ENCODE results near the gene PLPP3.

The PLPP3 gene

DNA sequence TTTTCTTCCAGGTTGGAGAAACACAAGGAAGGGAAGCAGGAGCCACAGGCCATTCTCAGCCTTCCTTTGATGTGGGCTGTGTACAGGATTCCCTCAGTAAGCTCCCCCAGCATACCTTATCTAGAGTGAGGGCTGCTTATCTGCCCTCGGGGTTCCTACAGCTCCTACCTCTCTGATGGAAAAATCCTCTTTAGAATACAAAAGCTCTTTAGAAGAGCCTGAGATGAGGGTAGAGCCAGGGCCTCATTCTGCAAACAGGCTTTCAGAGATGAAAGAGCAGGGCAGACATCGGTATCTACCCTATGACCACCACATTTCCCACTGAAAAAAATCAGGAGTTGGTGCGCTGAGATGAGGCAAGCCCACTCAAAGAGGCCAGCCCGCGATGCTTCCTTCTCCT, 85.1 kb downstream of the PLPP3 start:
- no peak for DNase-seq

DNA sequence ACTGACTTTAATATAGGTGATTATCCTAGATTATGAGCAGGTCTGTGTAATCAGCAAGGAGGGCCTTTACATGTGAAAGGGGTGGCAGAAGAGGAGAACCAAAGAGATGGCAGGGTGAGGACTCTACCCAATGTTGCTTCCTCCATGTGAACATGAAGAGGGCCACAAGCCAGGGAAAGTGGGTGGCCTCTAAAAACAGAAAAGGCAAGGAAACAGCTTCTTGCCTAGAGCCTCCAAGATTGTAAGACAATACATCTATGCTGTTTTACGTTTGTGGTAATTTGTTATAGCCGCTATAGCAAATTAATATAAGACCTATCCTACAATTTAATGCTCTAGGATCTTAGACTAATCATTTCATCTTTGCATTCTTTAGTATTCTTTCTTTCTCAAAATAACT, 85.5 kb downstream of the PLPP3 start:
- DNase-seq, result no peak

DNA sequence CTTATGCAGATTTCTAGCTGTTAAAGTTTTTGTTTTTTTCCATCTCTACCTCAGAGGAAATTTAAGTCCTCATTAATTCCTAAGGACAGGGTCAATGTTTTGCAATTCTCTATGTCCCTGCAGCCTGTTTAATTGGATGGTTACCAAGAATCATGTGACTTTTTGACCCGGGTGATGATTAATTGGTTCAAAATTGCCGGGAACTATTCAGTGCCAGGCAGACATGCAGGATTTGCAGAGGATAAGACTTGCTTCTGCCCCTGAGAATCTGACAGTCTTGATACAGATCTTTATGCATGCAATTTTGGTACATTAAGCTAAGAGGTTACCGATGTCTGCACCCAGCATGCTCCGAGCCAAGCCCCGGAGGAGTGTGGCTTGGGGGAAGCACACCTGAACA, 87.9 kb downstream of the PLPP3 start:
- no peak for DNase-seq

DNA sequence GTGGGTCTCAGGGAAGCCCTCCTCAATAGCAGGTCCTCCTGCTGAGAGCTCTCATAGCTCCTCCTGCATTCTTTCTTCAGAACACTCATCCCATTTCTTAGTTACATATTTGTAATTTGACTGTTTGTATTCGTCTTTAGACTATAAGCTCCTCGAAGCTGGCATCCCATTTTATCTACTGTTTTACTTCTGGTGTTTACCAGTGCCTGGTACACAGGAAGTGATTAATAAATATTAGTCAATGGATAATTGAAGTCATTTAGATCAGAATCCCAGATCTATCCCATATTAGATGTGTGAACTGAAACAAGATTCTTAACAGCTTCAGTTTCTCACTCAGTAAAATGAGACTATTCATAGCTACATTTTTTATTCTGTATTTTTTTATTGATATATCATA, 88.7 kb downstream of the PLPP3 start:
- no peak for DNase-seq

DNA sequence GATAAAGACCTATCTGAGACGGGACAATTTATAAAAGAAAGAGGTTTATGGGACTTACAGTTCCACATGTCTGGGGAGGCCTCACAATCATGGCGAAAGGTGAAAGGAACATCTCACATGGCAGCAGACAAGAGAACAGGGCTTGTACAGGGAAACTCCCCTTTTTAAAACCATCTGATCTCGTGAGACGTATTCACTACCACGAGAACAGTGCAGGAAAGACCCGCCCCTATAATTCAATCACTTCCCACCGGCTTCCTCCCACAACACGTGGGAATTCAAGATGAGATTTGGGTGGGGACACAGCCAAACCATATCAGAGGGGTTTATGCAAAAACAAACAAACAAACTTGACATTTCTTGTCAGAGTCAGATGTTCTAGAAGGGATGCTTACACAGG, 89.7 kb downstream of the PLPP3 start:
- DNase-seq, result no peak

DNA sequence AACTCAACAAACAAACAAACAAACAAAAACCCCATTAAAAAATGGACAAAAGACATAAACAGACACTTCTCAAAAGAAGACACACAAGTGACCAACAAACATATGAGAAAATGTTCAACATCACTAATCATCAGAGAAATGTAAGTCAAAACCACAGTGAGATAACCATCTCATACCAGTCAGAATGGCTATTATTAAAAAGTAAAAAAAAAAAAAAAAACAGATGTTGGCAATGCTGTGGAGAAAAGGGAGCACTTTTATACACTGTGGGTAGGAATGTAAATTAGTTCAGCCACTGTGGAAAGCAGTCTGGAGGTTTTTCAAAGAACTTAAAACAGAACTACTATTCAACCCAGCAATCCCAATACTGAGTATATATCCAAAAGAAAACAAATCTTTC, 94.7 kb downstream of the PLPP3 start:
- no peak for DNase-seq

DNA sequence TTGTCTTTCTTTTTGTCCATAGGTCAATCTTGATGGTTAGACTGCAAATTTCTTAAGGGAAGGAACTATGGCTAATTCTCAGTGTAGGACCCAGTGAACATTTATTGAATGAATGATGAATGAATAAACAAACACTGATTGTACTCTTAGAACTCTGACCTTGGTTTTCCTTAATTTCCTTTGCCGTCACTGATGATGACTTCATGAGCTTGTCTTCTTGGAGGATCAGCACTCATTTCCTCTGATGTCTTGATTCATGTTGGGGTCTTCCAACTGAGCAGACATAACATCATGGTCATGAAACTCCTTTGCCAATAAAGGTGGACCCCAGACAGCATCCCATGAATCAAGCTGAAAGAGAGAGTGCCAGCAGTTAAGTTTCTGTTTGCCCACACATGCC, 96.3 kb downstream of the PLPP3 start:
- no peak for DNase-seq

DNA sequence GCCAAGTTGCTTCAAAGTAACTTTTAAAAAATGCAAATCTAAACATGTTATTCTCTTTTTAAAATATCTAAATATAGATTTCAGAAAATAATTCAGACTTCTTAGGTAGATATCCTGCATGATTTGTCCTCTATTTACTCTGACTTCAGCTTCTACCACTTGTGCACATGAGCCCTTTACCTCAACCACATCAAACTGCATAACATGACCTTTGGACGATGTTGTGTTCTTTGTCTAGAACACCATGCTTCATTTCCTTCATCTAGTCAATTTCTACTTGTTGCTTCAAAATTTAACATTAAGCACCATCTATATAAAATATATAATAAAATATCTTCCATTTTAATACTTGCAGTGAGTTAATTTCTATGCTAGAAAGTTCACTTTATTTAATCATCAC, 96.9 kb downstream of the PLPP3 start:
- DNase-seq, result no peak

DNA sequence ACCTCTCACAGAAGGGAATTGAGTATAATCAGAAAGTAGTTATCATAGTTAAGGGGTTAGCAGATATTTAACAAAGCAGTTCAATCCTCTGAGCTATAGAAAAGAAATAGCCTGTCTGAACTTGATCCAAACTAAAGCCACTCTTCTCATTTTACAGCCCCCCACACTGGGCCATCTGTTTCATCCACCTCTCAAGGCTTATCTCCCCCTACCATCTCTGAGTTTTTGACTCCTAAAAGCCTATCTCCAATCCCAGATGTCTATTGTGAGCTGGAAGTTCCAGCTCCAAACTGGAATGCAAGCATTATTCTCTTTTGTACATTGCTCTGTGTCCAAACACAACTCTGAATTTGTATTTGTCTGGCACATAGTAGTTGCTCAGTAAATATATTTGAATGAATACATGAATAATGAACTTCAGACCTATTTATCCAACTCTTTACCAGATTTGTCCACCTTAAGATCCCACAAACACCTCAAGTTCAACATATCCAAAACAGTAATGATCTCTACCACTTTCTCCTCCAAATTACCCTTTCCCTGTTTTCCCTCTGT, 98.1 kb downstream of the PLPP3 start:
- DNase-seq, result no peak

DNA sequence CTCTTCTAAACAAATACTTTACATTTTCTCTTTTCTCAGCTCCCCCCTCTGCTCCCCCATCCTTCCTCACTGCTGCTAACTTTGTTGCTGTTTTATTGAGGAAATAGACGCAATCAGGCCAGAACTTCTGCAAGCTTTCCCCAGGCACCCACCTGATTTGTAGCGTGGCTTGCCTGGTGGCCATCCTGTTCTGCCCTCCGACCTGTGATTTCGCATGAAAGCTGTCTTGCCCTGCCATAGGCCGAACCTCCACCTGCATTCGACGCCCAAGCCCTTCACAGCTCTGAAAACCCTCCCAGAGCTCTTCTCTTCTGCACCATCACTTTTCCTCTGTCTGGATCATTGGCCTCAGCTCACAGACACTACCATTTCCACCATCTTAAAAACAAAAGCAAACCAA, 100.6 kb downstream of the PLPP3 start:
- DNase-seq, result no peak

DNA sequence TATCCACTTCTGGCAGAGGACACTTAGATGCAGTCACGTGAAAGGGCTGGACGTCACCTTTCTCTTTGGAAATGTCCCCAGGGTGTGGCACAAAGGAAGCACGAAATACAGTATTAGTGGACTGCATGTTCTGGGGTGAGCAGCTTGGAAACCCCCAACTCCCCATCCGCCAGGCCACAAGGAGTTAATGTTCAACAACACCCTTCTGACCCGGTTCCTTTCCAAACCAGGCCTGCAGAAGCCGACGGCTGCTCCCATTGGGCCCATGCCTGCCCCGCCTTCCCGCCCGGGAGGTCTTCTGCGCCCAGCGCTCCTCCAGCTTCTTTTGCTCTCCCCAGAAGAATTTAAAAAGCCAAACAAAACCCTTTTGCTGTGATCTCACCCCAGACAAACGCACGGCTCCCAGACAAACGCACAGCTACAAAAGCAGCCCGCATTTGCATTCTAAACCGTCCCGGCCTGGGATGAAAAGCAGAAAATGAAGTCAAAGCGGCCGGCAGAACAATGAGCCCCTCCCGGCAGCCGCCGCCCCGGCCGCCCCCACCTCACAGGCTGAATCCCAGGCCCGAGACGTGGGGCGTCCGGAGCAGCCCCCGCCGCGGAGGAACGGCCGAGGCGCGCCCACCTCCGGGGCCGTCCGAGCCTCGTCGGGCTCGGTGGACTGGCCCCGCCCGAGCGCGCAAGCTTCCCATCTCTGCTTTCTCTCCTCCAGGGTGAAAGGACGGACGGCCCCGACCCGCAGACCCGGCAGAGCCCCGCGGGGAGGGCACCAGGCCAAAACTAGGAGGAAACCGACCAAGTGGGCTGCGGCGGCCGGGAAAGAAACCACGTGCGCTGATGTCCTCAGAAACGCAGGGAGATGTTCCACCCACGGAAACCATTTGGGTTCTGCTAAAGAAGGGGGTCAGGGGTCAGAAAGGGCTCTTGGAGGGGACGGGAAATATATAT, 101.9 kb downstream of the PLPP3 start:
- no peak for DNase-seq

DNA sequence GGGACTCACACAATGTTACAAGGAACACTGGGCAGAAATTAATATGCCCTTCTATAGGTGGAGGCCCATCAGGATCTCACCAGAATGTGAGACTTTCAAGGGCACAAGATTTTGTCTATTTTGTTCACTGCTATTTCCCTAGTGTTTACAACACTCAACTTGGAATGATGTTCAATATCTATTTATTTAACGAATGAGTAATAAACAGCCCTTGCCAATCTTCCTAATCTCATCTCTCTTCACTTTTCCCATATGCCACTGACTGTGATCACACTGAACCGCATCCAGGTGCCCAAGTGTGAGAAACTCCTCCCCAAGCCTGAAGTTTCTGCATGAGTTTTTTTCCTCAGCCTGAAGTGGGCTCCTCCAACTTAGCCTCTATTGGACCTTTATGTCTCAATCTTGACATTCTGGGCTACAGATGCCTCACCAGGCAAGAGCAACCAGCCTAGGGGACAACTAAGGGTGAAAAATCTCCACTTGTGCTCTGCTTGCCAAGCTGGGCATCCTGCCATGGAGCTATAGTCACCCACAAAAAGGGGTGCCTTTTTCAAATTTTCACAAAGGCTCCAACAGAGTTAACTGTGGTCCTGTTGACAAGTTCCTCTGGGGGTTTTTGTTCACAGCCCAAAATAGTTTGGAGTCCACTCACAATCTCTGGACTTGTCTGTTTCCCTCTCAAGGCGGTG, 105.6 kb downstream of the PLPP3 start:
- no peak for DNase-seq

DNA sequence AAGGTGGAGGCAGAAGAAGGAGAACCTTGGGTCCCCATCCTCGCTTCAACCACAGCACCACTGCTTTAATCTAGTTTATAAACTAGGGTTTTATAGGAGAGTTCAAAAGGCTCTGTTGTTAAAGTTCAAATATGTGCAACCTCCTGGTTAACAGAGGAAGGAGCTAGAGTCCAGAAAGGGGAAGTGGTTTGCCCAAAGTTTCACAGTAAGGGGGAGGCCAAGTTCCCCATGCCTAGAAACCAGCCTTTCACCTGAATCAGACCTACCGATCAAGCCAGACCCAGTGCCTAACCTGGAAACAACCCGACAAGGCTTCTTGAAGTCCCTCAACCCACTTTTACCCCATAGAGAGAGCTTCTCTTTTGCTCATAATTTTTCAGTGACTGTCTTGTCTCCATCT, 106.5 kb downstream of the PLPP3 start:
- no peak for DNase-seq

DNA sequence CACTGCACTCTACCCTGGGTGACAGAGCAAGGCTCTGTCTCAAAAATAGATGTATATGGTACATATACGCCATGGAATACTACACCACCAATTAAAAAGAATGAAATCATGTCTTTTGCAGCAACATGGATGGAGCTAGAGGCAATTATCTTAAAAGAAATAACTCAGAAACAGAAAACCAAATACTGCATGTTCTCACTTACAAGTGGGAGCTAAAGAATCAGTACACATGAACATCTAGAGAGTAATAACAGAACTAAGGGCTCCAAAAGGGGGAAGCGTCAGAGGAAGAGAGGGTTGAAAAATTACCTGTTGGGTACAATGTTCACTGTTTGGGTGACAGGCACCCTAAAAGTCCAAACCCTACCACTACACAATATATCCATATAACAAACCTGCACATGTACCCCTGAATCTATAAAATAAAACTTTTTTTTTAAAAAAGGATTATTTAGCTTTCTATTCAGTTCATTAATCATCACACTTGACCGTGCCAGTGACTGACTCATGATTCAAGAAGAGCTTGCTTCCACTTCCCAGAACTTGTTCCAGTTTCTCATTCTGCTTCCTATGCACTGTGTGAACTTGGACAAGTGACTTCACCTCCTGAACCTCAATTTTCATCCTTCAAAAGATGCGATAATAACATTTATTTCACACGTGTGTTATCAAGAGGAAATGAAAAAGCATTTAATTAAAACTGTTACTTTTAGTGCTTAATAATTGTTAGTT, 109.6 kb downstream of the PLPP3 start:
- DNase-seq, result no peak

DNA sequence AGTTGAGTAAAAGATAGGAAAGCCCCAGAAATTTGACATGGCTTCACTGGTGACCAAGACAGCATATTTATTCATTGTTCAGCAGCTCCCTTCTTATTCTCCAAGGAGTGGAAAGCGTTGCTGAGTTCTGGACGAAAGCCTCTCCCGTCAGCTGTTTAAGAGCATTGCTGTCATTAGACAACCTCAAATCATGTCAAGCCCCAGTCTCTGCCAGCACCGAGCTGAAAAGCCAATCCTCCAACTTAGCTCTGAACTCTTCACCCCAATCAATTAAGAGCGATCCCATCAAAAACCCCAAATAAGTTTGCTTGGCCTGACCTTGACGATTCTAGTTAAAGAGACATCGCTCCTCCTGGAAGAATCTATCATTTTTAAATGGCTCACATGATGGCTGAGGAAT, 110.8 kb downstream of the PLPP3 start:
- no peak for DNase-seq

DNA sequence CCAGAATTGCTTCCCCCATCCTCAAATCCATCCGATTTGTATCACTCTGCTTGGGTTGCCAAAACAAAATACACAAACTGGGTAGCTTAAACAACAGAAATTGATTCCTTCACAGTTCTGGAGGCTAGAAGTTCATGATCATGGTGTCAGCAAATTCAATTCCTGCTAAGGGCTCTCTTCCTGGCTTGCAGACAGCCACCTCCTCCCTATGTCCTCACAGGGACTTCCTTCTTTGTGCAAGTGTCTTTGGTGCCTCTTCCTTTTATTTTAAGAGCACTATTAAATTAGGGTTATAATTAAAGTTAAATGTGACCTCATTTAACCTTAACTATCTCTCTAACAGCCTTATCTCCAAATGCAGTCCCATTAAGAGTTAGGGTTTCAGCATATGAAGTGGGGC, 112.8 kb downstream of the PLPP3 start:
- DNase-seq, result no peak

DNA sequence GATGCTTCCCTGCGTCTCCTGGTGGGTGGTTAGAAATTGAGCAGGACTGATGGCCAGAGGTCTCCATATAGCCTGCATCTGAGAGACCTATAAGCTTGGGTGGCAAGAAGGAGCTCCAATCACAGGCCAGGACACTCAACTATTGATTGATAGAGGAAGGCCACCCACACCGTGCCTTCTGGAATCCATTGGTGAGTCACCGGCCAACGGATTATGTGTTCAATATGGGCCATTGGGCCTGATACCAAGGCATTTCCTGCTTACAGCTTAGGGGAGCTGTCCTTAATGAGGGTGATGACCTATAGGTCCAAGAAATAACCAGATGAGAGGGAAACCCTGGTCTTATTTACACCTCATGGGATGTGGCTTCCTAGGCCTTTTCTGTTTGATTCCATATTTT, 115.1 kb downstream of the PLPP3 start:
- DNase-seq, result no peak

DNA sequence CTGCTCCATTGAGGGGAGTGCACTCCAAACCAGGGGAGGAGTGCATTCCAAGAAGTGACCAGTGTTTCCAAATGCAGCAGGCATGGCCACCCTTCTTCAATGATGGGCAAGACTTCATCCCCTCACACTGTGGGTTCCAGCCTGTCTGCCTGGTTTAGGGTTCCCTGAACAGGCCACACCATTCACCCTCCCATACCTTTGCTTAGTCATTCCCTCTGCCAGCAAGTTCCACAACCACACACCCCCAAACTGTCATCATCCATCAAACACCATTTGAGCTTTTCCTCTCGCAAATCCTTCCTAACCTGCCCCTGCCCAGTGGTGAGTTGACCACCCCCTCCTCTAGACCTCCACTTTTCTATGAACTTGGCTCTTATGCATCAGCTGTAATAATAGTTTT, 116.0 kb downstream of the PLPP3 start:
- no peak for DNase-seq

DNA sequence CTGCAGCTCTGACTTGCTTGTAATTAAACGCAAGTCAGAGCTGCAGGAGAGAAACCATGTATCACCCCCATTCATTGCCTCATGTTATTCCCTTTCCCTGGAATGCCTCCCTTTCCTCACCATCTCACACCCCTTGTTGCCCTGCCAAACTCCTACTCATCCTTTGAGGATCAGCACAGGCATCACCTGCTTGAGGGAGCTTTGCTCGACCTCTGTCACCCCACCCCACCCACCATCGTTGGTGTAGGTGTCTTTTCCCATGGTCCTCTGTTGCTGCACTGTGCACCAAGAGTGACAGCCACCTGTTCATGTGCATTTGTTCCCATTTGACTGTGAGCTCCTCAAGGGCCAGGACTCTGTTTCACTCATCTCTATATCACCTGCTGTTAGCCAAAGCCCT, 117.2 kb downstream of the PLPP3 start:
- no peak for DNase-seq

DNA sequence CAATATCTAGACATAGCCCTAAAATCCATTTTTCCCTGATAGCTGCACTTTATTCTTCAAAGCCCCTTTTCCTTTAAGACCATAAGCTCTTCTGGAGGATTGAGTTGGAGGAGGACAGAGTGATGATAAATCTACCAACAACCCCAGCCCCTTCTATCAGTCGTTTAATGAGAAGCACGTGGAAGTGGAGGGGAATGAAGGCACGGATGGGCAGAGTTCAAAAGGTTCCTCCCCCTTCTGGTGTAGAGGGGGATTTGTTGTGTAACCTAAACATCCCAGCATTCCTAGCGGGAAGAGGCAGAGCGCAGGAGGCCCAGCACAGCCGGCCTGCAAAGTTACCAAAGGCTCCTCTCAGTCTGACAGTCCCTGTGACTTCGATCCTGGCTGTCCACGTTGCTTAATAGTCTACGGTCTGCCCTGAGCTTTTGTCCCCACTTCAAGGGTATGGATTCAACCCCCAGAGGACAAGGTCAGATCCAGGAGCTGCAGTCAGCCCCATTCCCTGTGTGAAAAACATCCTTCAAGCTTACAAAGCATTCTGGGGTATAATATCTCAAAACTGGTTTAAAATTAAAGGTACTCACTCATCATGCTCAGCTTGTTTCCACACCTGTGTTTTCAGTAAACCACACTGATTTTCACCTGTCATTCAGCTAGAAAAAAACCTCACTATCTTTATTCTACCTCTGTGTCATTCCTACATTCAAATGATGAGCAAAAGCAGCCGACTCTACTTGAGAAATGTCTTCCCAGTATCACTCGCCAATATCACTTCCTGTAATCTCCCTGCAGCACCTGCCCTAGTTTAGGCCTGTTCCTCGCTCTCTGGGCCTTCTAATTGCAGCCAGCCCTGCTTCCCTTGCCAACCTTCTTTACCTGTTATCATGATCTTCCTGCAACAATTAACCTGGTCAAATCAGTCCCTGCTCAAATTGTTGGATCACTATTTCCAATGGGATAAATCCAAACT, 117.9 kb downstream of the PLPP3 start:
- DNase-seq, result no peak

DNA sequence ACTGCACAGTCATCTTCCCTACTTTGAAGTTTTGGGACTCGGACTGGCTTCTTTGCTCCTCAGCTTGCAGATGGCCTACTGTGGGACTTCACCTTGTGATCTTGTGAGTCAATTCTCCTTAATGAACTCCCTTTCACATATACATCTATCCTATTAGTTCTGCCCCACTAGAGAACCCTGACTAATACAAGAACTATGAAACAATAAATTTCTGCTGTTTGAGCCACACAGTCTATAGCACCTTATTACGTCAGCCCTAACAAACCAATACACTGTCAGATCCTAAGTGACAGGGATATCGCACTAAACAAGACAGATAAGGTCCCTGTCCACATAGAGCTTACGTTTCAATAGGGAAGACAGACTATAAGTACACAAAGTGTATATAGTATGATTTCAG, 120.1 kb downstream of the PLPP3 start:
- no peak for DNase-seq

DNA sequence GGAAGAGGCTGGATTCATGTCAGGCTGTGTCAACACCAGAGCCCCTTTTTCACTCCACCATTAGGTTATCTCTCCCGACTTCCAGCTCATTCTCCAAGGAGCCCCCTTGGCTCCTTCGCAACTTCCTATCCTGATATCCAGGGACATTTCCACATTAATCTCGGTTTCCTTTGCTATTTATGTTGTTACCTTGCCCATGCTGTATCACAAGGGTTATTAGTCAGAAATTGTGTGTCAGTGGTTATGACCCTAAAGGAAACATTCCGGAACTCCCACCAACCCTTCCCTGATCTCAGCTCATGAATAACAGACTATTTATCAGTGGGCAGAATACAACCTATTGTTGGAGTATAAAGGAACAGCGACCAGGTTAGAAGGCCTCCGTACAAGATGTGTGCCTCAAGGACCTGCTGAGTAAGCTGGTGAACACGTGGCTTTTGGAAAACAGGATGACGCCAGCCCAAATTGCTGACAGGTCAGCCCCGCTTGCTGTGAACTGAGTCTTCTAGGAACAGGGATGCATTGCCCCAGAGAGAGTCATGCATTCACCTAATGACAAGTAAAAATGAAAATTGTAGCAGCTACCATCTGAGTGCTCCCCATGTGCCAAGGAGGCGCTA, 121.5 kb downstream of the PLPP3 start:
- DNase-seq, result no peak
